Mesendoderm (in vitro differentiated cells): Measurements from ENCODE around the gene GALNT7.

ENCODE experiments used
- DNase-seq: peaks from one replicate; pipeline ENCODE4 v3.0.0; 2013
- H2AK5ac ChIP-seq: 2 replicates; pipeline ENCODE4 v1.6.1; 2013; ENCODE audit warnings: low read length, inconsistent platforms
- H2BK120ac ChIP-seq: 2 replicates; pipeline ENCODE4 v1.6.1; 2013; ENCODE audit warnings: low read depth, mild to moderate bottlenecking, low read length, moderate library complexity, mixed read lengths
- H2BK15ac ChIP-seq: replicated peaks from 2 replicates; pipeline ENCODE4 v1.6.1; 2013; ENCODE audit warnings: low read depth, mild to moderate bottlenecking, moderate library complexity
- H2BK5ac ChIP-seq: 2 replicates; pipeline ENCODE4 v1.6.1; 2013; ENCODE audit warnings: low read length, inconsistent platforms
- H3K18ac ChIP-seq: 2 replicates; pipeline ENCODE4 v1.6.1; 2013; ENCODE audit warnings: mild to moderate bottlenecking, low read length, mixed read lengths
- H3K23ac ChIP-seq: one replicate; pipeline ENCODE4 v1.6.1; 2013; ENCODE audit warnings: low read length
- H3K27ac ChIP-seq: 2 replicates; pipeline ENCODE4 v1.5.1; 2013; ENCODE audit warnings: low read depth, mild to moderate bottlenecking, inconsistent platforms, low read length, moderate library complexity
- H3K27me3 ChIP-seq: 2 replicates; pipeline ENCODE4 v1.6.1; 2013; ENCODE audit warnings: low read length, control low read depth, mild to moderate bottlenecking, inconsistent platforms; ENCODE audit not compliant: insufficient read depth, poor library complexity
- H3K36me3 ChIP-seq: 2 replicates; pipeline ENCODE4 v1.6.1; 2013; ENCODE audit warnings: low read length, inconsistent platforms; ENCODE audit not compliant: control insufficient read depth, insufficient read depth
- H3K4ac ChIP-seq: one replicate; pipeline ENCODE4 v1.6.1; 2013; ENCODE audit warnings: low read depth, mild to moderate bottlenecking, low read length, moderate library complexity
- H3K4me1 ChIP-seq: 2 replicates; pipeline ENCODE4 v1.6.1; 2013; ENCODE audit warnings: low read depth, low read length, inconsistent platforms; ENCODE audit not compliant: control insufficient read depth
- H3K4me2 ChIP-seq: 2 replicates; pipeline ENCODE4 v1.6.1; 2013; ENCODE audit warnings: low read length
- H3K4me3 ChIP-seq: 2 replicates; pipeline ENCODE4 v1.5.1; 2013; ENCODE audit warnings: mild to moderate bottlenecking, low read length
- H3K56ac ChIP-seq: one replicate; pipeline ENCODE4 v1.6.1; 2013; ENCODE audit warnings: low read length
- H3K79me1 ChIP-seq: 2 replicates; pipeline ENCODE4 v1.6.1; 2013; ENCODE audit warnings: low read length, inconsistent platforms
- H3K79me2 ChIP-seq: 2 replicates; pipeline ENCODE4 v1.6.1; 2013; ENCODE audit warnings: mild to moderate bottlenecking, low read length; ENCODE audit not compliant: control insufficient read depth, insufficient read depth
- H3K9ac ChIP-seq: 2 replicates; pipeline ENCODE4 v1.6.1; 2013; ENCODE audit warnings: low read length, inconsistent platforms
- H4K5ac ChIP-seq: one replicate; pipeline ENCODE4 v1.6.1; 2013; ENCODE audit warnings: low read length
- H4K8ac ChIP-seq: one replicate; pipeline ENCODE4 v1.6.1; 2013; ENCODE audit warnings: low read depth, mild to moderate bottlenecking, control low read depth, low read length, moderate library complexity
- whole genome bisulfite sequencing: extraction: QIAGEN DNeasy Blood & Tissue Kit; methylation state at CpG from one replicate; pipeline ENCODE4 v1.1.7; 2013; ENCODE audit warnings: low lambda C conversion rate, missing lambda C conversion rate; ENCODE audit not compliant: insufficient coverage; ENCODE audit errors: extremely low coverage; 5-methylcytosine and 5-hydroxymethylcytosine counted together

GALNT7 gene

GRCh38 chr4:173230062-173230461 lies 61.5 kb downstream of the GALNT7 start:
- Histone ChIP-seq H2BK5ac (no peak overlapping the region), H2BK15ac (no peak overlapping the region), H3K18ac (no peak overlapping the region), H3K27ac (no peak overlapping the region), H3K79me1 (peaks cover 10% of the 10 kb centered on the region), H3K79me2 (peaks cover 16% of the 10 kb centered on the region), H3K4me2 (no peak overlapping the region), H3K27me3 (no peaks in the 10 kb centered on the region), H3K4me1 (no peaks in the 10 kb centered on the region), H3K4me3 (no peak overlapping the region), H3K9ac (no peak overlapping the region), H3K23ac (no peak overlapping the region), H4K5ac (no peak overlapping the region), H2AK5ac (no peak overlapping the region), H2BK120ac (no peak overlapping the region), H3K36me3 (no peaks in the 10 kb centered on the region), H3K56ac (no peak overlapping the region), H3K4ac (no peak overlapping the region), H4K8ac (no peak overlapping the region)
- DNase-seq = no peak

DNA sequence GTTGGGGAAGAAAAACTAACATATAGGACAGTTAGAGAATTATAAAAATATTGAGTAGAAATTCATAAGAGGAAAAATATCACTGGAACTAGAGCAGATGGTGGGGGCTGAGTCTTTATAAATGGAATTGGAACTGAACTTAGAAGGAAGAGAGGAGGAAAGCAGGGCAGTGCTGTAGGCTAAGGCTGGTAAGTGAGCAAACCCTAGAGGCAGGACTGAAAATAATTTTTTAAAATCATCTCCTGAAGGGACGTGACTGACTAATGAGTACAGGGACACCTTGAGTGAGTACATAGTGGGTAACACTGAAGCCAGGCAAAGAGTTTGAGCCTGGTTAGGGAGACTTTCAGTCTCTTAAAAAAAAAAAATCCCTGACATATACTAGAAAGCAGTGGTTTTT lies 63.3 kb downstream of the GALNT7 start:
- Histone ChIP-seq H3K4me1 (peaks cover 2% of the 10 kb centered on the region), H3K27me3 (no peaks in the 10 kb centered on the region), H3K18ac (no peak overlapping the region), H4K8ac (no peak overlapping the region), H2BK15ac (no peak overlapping the region), H3K56ac (no peak overlapping the region), H3K79me2 (peaks cover 11% of the 10 kb centered on the region), H2BK120ac (no peak overlapping the region), H3K9ac (no peak overlapping the region), H2AK5ac (no peak overlapping the region), H3K4me3 (no peak overlapping the region), H3K23ac (no peak overlapping the region), H3K4ac (no peak overlapping the region), H3K27ac (no peak overlapping the region), H3K4me2 (no peak overlapping the region), H2BK5ac (no peak overlapping the region), H3K79me1 (peaks cover 10% of the 10 kb centered on the region), H3K36me3 (no peaks in the 10 kb centered on the region), H4K5ac (no peak overlapping the region)
- no peak for DNase-seq
- no CpG with 5 or more reads among the region's 1 CpG for WGBS

DNA sequence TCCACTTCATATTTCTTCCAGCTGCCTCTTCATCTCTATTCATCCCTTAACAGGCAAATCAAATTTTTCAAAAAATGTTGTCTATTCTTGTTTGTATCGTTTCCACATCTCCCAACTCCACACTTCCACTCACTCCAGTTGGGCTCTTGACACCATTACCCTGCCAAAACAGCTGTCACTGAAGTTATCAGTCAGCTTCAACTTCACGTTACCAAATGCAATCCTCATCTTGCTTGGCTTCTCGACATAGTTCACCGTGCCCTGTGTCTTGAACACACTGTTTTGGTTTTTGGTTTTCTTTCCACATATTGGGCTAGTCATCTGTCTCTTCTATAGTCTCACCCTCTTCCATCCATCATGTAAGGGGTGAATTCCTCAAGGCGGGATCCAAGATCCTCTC lies 65.2 kb downstream of the GALNT7 start:
- Histone ChIP-seq H3K27ac (no peak overlapping the region), H2AK5ac (no peak overlapping the region), H3K56ac (no peak overlapping the region), H3K4me1 (peaks cover 2% of the 10 kb centered on the region), H3K23ac (no peak overlapping the region), H3K36me3 (no peaks in the 10 kb centered on the region), H3K79me1 (peaks cover 10% of the 10 kb centered on the region), H3K4me3 (no peak overlapping the region), H4K8ac (no peak overlapping the region), H2BK15ac (no peak overlapping the region), H3K4me2 (no peak overlapping the region), H4K5ac (no peak overlapping the region), H3K4ac (no peak overlapping the region), H3K79me2 (peaks cover 10% of the 10 kb centered on the region), H2BK5ac (no peak overlapping the region), H3K27me3 (no peaks in the 10 kb centered on the region), H2BK120ac (no peak overlapping the region), H3K18ac (no peak overlapping the region), H3K9ac (no peak overlapping the region)
- DNase-seq = no peak
- WGBS = no CpG with 5 or more reads among the region's 5 CpGs

- peaks cover 12% of the 10 kb centered on the region for H3K79me2 ChIP-seq
- H3K4ac ChIP-seq = no peak overlapping the region
- peaks cover 10% of the 10 kb centered on the region for H3K79me1 ChIP-seq
- DNase-seq = no peak
- no peaks in the 10 kb centered on the region for H3K36me3 ChIP-seq
- H3K56ac ChIP-seq = no peak overlapping the region
- no peak overlapping the region for H3K18ac ChIP-seq
- peaks cover 2% of the 10 kb centered on the region for H3K4me1 ChIP-seq
- no peak overlapping the region for H3K23ac ChIP-seq
- no peak overlapping the region for H3K9ac ChIP-seq
- no peak overlapping the region for H3K27ac ChIP-seq
- WGBS = no CpG with 5 or more reads among the region's 3 CpGs
- H3K27me3 ChIP-seq = no peaks in the 10 kb centered on the region
- no peak overlapping the region for H4K5ac ChIP-seq
- H2BK15ac ChIP-seq = no peak overlapping the region
- H3K4me2 ChIP-seq = no peak overlapping the region
- H2AK5ac ChIP-seq = no peak overlapping the region
- H4K8ac ChIP-seq = no peak overlapping the region
- H2BK120ac ChIP-seq = no peak overlapping the region
- H3K4me3 ChIP-seq = no peak overlapping the region
- H2BK5ac ChIP-seq = no peak overlapping the region
Observed at GRCh38 chr4:173235050-173235449, 66.4 kb downstream of the GALNT7 start.

- Histone ChIP-seq H2BK15ac (no peak overlapping the region), H3K56ac (no peak overlapping the region), H3K4ac (no peak overlapping the region), H3K9ac (no peak overlapping the region), H3K4me1 (peaks cover 2% of the 10 kb centered on the region), H3K36me3 (no peaks in the 10 kb centered on the region), H2BK120ac (no peak overlapping the region), H4K8ac (no peak overlapping the region), H3K18ac (no peak overlapping the region), H3K27ac (no peak overlapping the region), H3K4me3 (no peak overlapping the region), H3K23ac (no peak overlapping the region), H4K5ac (no peak overlapping the region), H2AK5ac (no peak overlapping the region), H3K4me2 (no peak overlapping the region), H3K79me1 (peaks cover 10% of the 10 kb centered on the region), H3K27me3 (no peaks in the 10 kb centered on the region), H3K79me2 (peaks cover 12% of the 10 kb centered on the region), H2BK5ac (no peak overlapping the region)
- no peak for DNase-seq
- no CpG with 5 or more reads among the region's 3 CpGs for WGBS
Observed at GRCh38 chr4:173236301-173236700, 67.7 kb downstream of the GALNT7 start.

- H3K56ac ChIP-seq = no peak overlapping the region
- H2BK5ac ChIP-seq = no peak overlapping the region
- no peak overlapping the region for H3K4me2 ChIP-seq
- no peak overlapping the region for H3K4me3 ChIP-seq
- no peak for DNase-seq
- H3K36me3 ChIP-seq = no peaks in the 10 kb centered on the region
- no peak overlapping the region for H3K23ac ChIP-seq
- H3K79me1 ChIP-seq = peaks cover 10% of the 10 kb centered on the region
- no peak overlapping the region for H3K27ac ChIP-seq
- WGBS = no CpG with 5 or more reads among the region's 2 CpGs
- no peak overlapping the region for H2BK120ac ChIP-seq
- H2AK5ac ChIP-seq = no peak overlapping the region
- H3K79me2 ChIP-seq = peaks cover 11% of the 10 kb centered on the region
- no peak overlapping the region for H4K5ac ChIP-seq
- no peak overlapping the region for H4K8ac ChIP-seq
- H3K4ac ChIP-seq = no peak overlapping the region
- H3K18ac ChIP-seq = no peak overlapping the region
- no peak overlapping the region for H2BK15ac ChIP-seq
- H3K27me3 ChIP-seq = no peaks in the 10 kb centered on the region
- no peak overlapping the region for H3K9ac ChIP-seq
- H3K4me1 ChIP-seq = peaks cover 2% of the 10 kb centered on the region
Observed at GRCh38 chr4:173237152-173237551, 68.5 kb downstream of the GALNT7 start.
